PC-3 (cell line): ENCODE results near the gene COQ10A. TPM values are rescaled to one million over a fixed set of nuclear protein-coding genes. Genes with fewer than 3 reads are reported as not detected.
A peak's percentile ranks its signal among the peaks of the same experiment; 100 is the strongest.
"Not testable (repeated sequence)": the region's sequence is repeated elsewhere in the genome, so short reads cannot be mapped to it uniquely, and the experiment has no call there.

Source experiments
- ATAC-seq: fragments of 200-7000 bp; cut with Tn5 transposase; 2 replicates; pipeline ENCODE4 v1.9.1; 2020; ENCODE audit warnings: mild to moderate bottlenecking, moderate library complexity
- BruUV-seq: library from RNA; stranded (reverse); fragments of 400-500 nt; replicated peaks from 2 replicates; lab custom pipeline; 2021; lab: Mats Ljungman, UMichigan
- CTCF ChIA-PET: fragments of 300-600 bp; sonication (Branson Sonifier 250); formaldehyde crosslinking; loops from one replicate; lab custom pipeline; 2022; ENCODE audit warnings: antibody characterized with exemption; lab: Charles Lee
- POLR2A ChIA-PET: fragments of 300-600 bp; sonication (Branson Sonifier 250); formaldehyde crosslinking; loops from one replicate; lab custom pipeline; 2022; ENCODE audit warnings: antibody characterized with exemption; ENCODE audit not compliant: unreplicated experiment; lab: Charles Lee
- DNase-seq: peaks from one replicate; pipeline ENCODE4 v3.0.0-alpha.2; 2015
- H2AFZ ChIP-seq: fragments of 300-600 bp; sonication (generic); 2 replicates; pipeline ENCODE4 v1.6.0; 2016; ENCODE audit warnings: antibody characterized with exemption, low read length
- H3F3A ChIP-seq: fragments of 300-600 bp; sonication (generic); one replicate; pipeline ENCODE4 v1.6.0; 2017; ENCODE audit warnings: antibody characterized with exemption, low read length, control low read depth, mild to moderate bottlenecking; ENCODE audit not compliant: unreplicated experiment
- H3K27ac ChIP-seq: fragments of 300-600 bp; sonication (generic); 2 replicates; pipeline ENCODE4 v1.5.1; 2016; ENCODE audit warnings: mild to moderate bottlenecking, low read length
- H3K27me3 ChIP-seq: fragments of 300-600 bp; sonication (generic); 2 replicates; pipeline ENCODE4 v1.6.1; 2016; ENCODE audit warnings: low read length, mixed read lengths
- H3K36me3 ChIP-seq: fragments of 300-600 bp; sonication (generic); 2 replicates; pipeline ENCODE4 v1.6.1; 2016; ENCODE audit warnings: low read depth, mixed run types, low read length, mixed read lengths
- H3K4me1 ChIP-seq: fragments of 300-600 bp; sonication (generic); 2 replicates; pipeline ENCODE4 v1.5.1; 2016; ENCODE audit warnings: low read length; ENCODE audit not compliant: insufficient read depth
- H3K4me2 ChIP-seq: fragments of 300-600 bp; sonication (generic); 2 replicates; pipeline ENCODE4 v1.6.0; 2016; ENCODE audit warnings: low read length
- H3K4me3 ChIP-seq: fragments of 300-600 bp; sonication (generic); 2 replicates; pipeline ENCODE4 v1.5.1; 2016; ENCODE audit warnings: mild to moderate bottlenecking, low read length, mixed read lengths
- H3K79me2 ChIP-seq: fragments of 300-600 bp; sonication (generic); 2 replicates; pipeline ENCODE4 v1.6.1; 2017; ENCODE audit warnings: low read length, mixed read lengths
- H3K9ac ChIP-seq: fragments of 300-600 bp; sonication (generic); 2 replicates; pipeline ENCODE4 v1.6.0; 2016; ENCODE audit warnings: mild to moderate bottlenecking, low read length
- H3K9me2 ChIP-seq: fragments of 300-600 bp; sonication (generic); replicated peaks from 2 replicates; pipeline ENCODE4 v1.6.1; 2016; ENCODE audit warnings: mixed run types, low read length, mixed read lengths
- H3K9me3 ChIP-seq: fragments of 300-600 bp; sonication (generic); 2 replicates; pipeline ENCODE4 v1.6.1; 2016; ENCODE audit warnings: low read length, mixed read lengths
- H4K20me1 ChIP-seq: fragments of 300-600 bp; sonication (generic); 2 replicates; pipeline ENCODE4 v1.6.1; 2016; ENCODE audit warnings: low read length, mixed read lengths
- CTCF ChIP-seq: fragments of 300-600 bp; sonication (generic); conservative IDR thresholded peaks from 2 replicates; pipeline ENCODE4 v1.5.1; 2017; ENCODE audit warnings: antibody characterized with exemption, low read depth, mild to moderate bottlenecking, low read length
- EZH2 ChIP-seq: fragments of 300-600 bp; sonication (generic); IDR thresholded peaks from one replicate; pipeline ENCODE4 v1.6.1; 2017; ENCODE audit warnings: antibody characterized with exemption, mild to moderate bottlenecking, low read length; ENCODE audit not compliant: unreplicated experiment
- EZH2phosphoT487 ChIP-seq: fragments of 300-600 bp; sonication (generic); IDR thresholded peaks from 2 replicates; pipeline ENCODE4 v1.6.1; 2018; ENCODE audit warnings: mild to moderate bottlenecking, antibody characterized with exemption, low read length, borderline replicate concordance
- intact Hi-C: fragments of 100-400 bp; cut with micrococcal nuclease; formaldehyde crosslinking; loops from 2 replicates; pipeline ENCODE4 v1.9.0; 2023
- total RNA-seq: library from RNA; depleted of rRNA; stranded (reverse); fragments of >200 nt; gene quantifications from 2 replicates; pipeline ENCODE4 v1.2.3, GENCODE V29; 2014

The COQ10A gene
- total RNA-seq, 1 experiment from 2014 or later = 9.8 TPM

- H3K36me3 ChIP-seq, H2AFZ ChIP-seq, H3K9me3 ChIP-seq, ATAC-seq, H3K9ac ChIP-seq, POLR2A ChIA-PET, H3K79me2 ChIP-seq, H3K27me3 ChIP-seq, H3F3A ChIP-seq, intact Hi-C loops, H3K4me3 ChIP-seq, H4K20me1 ChIP-seq, CTCF ChIA-PET, DNase-seq, H3K4me2 ChIP-seq, H3K9me2 ChIP-seq, BruUV-seq, H3K27ac ChIP-seq: not testable (repeated sequence)
- H3K4me1 ChIP-seq = peaks cover 18% of the 10 kb centered on the region
These were observed 3.8 kb upstream of the COQ10A start for GRCh38 chr12:56262955-56263354.

- H3K79me2 ChIP-seq, POLR2A ChIA-PET, H3K27me3 ChIP-seq, ATAC-seq, H3K9me3 ChIP-seq, H4K20me1 ChIP-seq, H3K27ac ChIP-seq, DNase-seq, BruUV-seq, H3K4me1 ChIP-seq, H3F3A ChIP-seq, H3K36me3 ChIP-seq, H3K9me2 ChIP-seq: not testable (repeated sequence)
- H3K4me2 ChIP-seq = peak overlapping the region; percentile 96
- CTCF ChIA-PET = interaction anchor here (1.6 kb wide), 1 partner anchor 8 kb away, joined by 11 read pairs; the partner anchor contains the start of gene ANKRD52
- peak overlapping the region; percentile 93 for H3K4me3 ChIP-seq
- peak overlapping the region; percentile 74 for H3K9ac ChIP-seq
- intact Hi-C loops = loop anchor here (5.0 kb wide), 1 partner anchor 44 kb away; the partner anchor contains the start of genes NABP2 and RNF41
- H2AFZ ChIP-seq = peak overlapping the region; percentile 96
These were observed 562 bp upstream of the COQ10A start for GRCh38 chr12:56266068-56266692.

GRCh38 chr12:56267443-56268071, 815 bp downstream of the COQ10A start:
- Histone ChIP-seq H3K4me1 (no peaks in the 10 kb centered on the region), H2AFZ (peak overlapping the region; percentile 96), H3K27ac (no peak overlapping the region), H3K9ac (peak overlapping the region; percentile 74; the same call in 1 of the 2 replicates), H3K4me3 (peak overlapping the region; percentile 93), H3K36me3 (peaks cover 14% of the 10 kb centered on the region; the same call in 1 of the 2 replicates), H3K79me2 (no peaks in the 10 kb centered on the region), H3K27me3 (no peaks in the 10 kb centered on the region), H4K20me1 (no peaks in the 10 kb centered on the region), H3K9me3 (no peaks in the 10 kb centered on the region), H3K4me2 (peak overlapping the region; percentile 96), H3K9me2 (no peaks in the 10 kb centered on the region), H3F3A (no peaks in the 10 kb centered on the region)
- intact Hi-C loops = loop anchor here (5.0 kb wide), 1 partner anchor 45 kb away; the partner anchor contains the start of genes NABP2 and RNF41
- TF ChIP-seq CTCF = no peak
- TF ChIP-seq EZH2 = no peak
- no peak for TF ChIP-seq EZH2phosphoT487
- BruUV-seq = no TSS peak
- DNase-seq (no peak), ATAC-seq (no peak; the same call in 1 of the 2 replicates)
- ChIA-PET CTCF (interaction anchor here (0.5 to 1.6 kb wide), 2 partner anchors 9 to 860 kb away, joined by 3 to 11 read pairs; partner anchors contain the start of gene ANKRD52), POLR2A (no interaction called here)
